Measurements from ENCODE around the gene ITGAD.
"Not testable (repeated sequence)": the region's sequence is repeated elsewhere in the genome, so short reads cannot be mapped to it uniquely, and the experiment has no call there.

ITGAD gene

DNA sequence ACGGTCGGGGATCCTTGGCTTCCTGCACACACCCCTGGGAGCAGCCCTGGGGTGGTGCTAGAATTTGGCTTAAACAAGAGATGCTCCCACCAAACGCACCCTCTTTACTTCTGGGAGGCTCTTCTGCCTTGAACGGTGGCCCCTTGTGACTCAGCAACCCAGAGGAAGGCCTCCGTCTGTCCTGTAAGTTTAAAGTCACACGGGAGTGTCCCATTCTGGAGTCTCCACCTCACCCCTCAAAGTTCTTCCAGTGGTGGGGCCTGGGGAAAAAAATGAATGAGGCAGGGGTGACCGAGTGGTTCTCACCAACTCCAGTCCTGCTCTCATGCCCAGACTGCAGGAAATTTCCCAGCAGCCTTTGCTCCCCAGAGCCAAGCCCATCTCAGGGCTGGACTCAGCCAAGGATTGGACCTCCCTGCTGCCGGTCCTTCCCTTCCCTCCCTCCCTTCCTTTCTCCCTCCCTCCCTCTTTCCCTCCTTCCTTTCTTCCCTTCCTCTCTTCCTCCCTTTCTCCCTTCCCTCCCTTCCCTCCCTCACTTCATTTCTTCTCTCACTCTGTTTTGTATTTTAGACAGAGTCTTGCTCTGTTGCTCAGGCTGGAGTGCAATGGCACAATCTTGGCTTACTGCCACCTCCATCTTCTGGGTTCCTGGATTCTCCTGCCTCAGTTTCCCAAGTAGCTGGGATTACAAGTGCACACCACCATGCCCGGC is 11.4 kb downstream of the ITGAD start:
- no peak for DNase-seq

DNA sequence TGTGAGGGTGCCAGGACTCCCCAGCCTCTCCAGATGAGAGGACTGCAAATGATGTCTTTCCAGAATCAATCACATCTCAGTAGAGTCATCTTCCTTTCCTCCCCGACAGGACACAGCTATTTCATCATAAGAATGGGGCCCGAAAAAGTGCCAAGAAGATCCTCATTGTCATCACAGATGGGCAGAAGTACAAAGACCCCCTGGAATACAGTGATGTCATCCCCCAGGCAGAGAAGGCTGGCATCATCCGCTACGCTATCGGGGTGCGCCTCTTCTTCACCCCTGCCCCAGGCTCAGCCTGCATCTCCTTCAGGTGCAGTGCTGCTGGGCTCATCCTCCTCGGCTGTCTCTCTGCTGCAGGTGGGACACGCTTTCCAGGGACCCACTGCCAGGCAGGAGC is 14.3 kb downstream of the ITGAD start:
- DNase-seq = no peak

DNA sequence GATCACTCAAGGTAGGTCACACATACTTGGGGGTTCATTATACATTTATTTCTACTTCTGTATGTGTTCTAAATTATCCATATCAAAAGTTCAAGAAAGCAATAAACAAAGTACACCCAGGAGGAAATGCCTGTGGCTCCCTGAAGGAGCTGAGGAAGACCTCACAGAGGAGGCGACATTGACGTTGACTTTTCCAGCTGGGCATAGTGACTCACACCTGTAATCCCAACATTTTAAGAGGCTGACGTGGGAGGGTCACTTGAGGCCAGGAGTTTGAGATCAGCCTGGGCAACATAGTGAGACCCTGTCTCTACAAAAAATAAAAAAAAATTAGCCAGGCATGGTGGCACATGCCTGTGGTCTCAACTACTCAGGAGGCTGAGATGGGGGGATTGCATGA is 16.3 kb downstream of the ITGAD start:
- no peak for DNase-seq

DNA sequence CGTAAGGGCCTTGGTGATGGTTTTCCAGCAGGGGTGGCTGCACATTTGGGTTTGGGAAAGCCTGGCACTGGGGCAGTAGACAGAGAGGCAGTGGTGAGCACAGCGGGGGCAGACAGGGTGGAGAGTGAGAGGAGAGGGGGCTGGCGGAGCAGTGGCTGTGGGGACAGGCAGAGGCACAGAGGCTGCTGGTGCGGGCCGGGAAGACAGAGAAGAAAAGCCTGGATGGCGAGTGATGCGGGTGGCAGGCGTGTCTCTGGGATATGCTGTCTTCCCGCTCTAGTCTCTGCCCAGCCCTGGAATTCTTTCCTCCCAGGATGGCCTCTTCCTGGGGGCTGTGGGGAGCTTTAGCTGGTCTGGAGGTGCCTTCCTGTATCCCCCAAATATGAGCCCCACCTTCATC is 16.9 kb downstream of the ITGAD start:
- DNase-seq = no peak

- DNase-seq = no peak
Measured at GRCh38 chr16:31411024-31411844, 18.1 kb downstream of the ITGAD start.

DNA sequence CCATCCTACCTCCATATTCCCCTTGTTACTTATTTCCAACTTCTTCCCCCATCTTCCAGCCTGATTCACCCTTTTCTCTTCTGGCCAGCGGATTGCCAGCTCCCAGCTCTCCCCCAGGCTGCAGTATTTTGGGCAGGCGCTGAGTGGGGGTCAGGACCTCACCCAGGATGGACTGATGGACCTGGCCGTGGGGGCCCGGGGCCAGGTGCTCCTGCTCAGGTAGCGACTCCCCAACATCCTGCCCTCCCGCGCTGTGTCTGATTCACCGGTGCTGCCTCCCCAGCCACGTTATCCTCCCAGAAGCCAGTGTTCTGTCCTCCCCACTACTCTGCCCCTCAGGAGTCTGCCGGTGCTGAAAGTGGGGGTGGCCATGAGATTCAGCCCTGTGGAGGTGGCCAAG is 19.6 kb downstream of the ITGAD start:
- DNase-seq = no peak

DNA sequence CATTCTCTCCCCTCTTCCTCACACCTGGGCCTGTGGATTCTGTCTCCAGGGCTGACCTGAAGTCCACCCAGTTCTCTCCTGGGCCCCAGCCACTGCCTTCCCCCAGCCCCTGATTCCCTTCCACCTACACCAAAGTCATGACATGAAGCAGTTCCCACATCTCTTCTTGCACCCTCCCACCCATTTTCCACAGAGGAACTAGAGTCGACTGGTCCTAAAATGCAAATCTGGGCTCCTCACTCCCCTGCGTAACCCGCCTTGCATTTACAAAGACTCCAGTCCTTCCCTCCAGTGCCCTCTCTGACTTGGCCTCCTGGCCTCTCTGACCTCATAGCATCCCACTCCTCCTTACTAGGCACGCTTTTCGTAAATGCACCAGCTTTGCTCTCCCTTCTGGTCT is 20.2 kb downstream of the ITGAD start:
- DNase-seq = no peak

DNA sequence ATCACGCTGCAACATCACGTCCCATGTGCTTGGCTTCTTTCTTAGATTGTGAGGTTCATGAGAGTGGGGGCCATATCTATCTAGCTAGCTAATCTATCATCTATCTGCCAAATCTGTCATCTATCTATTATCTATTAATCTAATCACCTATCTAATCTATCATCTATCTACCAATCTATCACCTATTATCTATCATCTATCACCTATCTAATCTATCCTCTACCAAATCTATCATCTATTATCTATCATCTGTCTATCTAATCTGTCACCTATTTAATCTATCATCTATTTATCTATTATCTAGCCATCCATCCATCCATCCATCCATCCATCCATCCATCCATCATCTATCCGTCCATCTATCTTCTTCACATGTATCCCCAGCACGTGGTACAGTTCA is 20.8 kb downstream of the ITGAD start:
- DNase-seq = no peak

GRCh38 chr16:31414706-31415105 is 21.6 kb downstream of the ITGAD start:
- DNase-seq = no peak

DNA sequence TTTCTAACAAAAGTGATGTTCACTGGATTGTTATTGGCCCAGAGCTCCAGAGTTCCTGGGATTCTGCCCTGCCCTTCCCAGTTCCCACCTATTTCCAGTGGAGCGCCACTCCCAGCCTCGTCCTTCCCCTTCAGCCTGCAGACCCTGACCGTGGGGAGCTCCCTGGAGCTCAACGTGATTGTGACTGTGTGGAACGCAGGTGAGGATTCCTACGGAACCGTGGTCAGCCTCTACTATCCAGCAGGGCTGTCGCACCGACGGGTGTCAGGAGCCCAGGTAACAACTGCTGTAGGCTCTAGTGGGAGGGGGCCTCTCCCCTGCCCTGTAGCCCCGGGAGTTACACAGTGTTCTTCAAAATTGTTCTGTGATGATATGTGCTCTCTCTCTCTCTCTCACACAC is 23.2 kb downstream of the ITGAD start:
- DNase-seq = no peak

DNA sequence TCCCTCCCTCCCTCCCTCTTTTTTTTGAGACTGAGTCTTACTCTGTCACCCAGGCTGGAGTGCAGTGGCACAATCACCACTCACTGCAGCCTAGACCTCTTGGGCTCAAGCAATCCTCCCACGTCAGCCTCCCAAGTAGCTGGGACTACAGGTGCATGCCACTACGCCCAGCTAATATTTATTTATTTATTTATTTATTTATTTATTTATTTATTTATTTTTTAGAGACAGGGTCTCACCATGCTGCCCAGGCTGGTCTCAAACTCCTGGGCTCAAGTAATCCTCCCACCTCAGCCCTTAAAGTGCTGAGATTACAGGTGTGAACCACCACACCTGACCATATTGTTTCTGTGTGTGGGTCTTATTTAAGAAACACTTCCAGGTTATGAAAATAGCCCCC is 23.9 kb downstream of the ITGAD start:
- DNase-seq = not testable (repeated sequence)

GRCh38 chr16:31417916-31418315 is 24.8 kb downstream of the ITGAD start:
- no peak for DNase-seq

DNA sequence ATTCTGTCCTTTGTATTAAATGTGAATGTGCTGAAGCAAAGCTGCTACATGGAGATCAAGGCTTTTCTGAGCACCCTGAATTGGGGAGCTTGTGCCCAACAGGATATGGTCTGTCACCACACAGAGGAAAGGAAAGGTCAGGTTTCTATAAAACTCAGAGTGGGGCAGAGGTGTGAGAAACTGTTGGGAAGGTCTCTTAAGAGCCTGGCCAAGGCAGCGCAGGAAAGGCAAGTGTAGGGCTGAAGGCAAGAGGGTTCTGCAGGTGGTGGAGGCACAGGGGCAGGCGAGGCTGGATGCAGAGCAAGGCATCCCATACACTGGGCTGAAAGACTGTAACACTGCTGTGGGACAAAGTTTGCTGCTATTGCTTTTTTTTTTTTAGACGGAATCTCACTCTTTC is 26.9 kb downstream of the ITGAD start:
- DNase-seq = no peak

DNA sequence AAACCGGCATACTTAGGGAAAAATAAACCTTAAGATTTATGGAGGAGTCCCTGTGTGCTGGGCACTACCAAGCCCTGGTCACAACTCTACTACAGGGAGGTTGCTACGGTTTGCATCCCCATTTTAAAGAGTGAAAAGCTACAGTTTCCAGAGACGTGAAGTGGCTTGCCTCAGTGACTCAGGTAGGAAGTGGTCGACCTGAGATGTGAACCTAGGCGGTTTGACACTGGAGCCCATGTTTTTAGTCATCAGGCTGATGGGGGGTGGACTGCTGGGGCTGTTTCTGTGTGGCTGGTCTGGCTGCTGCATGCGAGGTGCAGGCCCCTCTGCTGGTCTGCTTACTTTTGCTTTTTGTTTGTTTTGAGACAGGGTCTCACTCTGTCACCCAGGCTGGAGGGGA is 28.5 kb downstream of the ITGAD start:
- no peak for DNase-seq

DNA sequence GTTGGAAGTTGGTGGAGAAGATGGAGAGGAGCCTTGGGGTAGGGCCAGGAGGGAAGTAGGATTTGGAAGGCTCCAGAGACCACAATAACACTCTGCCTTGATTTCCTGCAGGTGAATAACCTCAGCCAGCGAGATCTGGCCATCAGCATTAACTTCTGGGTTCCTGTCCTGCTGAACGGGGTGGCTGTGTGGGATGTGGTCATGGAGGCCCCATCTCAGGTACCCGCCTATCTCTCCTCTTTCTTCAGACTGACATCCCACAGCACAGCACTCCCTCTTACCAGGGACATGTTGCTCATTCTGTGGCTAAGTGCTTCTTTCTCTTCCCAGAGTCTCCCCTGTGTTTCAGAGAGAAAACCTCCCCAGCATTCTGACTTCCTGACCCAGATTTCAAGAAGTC is 30.1 kb downstream of the ITGAD start:
- no peak for DNase-seq

DNA sequence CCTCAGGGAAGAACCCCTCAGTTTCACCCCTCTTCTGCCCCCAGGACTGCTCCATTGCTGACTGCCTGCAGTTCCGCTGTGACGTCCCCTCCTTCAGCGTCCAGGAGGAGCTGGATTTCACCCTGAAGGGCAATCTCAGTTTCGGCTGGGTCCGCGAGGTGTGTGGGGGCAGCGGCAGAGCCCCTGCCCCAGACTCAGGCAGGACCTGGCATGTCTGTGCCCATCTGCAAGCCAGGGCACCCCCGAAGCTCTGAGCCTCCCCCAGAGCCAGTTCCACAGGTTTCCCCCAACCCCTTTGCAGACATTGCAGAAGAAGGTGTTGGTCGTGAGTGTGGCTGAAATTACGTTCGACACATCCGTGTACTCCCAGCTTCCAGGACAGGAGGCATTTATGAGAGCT is 30.7 kb downstream of the ITGAD start:
- no peak for DNase-seq

GRCh38 chr16:31427441-31428278 is 34.5 kb downstream of the ITGAD start:
- peak; percentile 23 for DNase-seq

DNA sequence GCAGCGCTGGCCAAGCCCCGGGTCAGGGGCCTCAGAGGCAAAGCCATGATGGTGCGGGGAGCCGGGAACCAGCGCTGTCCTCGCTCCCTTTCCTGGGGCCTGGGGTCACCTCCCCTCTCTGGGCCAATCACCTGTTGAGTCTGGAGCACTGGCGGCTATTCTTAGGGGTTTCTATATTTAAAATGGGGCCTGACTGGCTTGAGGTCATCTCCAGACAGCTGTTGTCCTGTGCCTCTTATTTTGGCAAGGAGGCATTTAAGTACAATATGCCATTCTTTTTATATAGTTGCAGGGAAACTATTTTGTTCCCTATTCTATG is 35.1 kb downstream of the ITGAD start, which contains the start of gene COX6A2:
TSS of gene COX6A2 (minus strand) at position 82 of the 319 bp plus-strand sequence. CDS start at position 47, 35 bp downstream.
- DNase-seq = no peak

GRCh38 chr16:31428638-31429247 is 35.6 kb downstream of the ITGAD start:
- no peak for DNase-seq

- DNase-seq = no peak
Measured at GRCh38 chr16:31429314-31429713, 36.2 kb downstream of the ITGAD start.

GRCh38 chr16:31429796-31430195 is 36.7 kb downstream of the ITGAD start:
- DNase-seq = no peak

DNA sequence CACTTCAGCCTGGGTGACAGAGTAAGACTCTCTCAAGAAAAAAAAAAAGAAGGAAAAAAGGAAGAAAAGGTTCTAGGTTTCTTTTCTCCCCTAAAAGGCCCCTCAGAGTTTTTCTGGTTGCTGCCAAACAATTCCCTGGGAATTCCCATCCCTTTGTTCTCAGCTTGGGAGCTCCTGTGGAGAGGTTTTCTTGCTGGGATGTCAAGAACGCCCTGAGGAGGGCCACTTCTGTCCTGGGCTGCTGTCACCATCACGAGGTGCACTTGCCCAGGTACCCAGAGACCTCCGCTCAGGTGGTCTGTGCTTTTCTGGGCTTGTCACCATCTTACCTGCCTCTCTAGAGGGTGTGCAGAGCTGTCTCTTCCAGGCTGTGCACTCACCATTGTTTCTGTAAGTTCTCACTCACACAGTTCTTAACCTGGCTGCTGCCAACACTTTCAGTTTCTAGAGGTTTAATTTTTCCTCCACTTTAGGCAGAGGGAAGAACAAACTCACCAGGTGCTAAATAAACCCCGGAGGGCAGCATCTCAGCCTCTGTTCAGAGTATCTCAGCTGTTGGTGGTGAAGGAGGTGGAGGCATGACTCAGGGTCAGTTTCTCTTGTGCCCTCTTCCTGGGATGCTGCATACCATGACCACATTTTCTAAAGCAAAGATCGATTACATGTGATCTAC is 37.4 kb downstream of the ITGAD start:
- DNase-seq = no peak

Measured in effector CD4-positive, alpha-beta T cell (primary cell).